ENCODE results near the gene WDR53. TPM values are rescaled to one million over a fixed set of nuclear protein-coding genes. Genes with fewer than 3 reads are reported as not detected.
A peak's percentile ranks its signal among the peaks of the same experiment; 100 is the strongest.
"Not testable (repeated sequence)": the region's sequence is repeated elsewhere in the genome, so short reads cannot be mapped to it uniquely, and the experiment has no call there.

WDR53 gene
- total RNA-seq, 2 experiments from 2014 or later: 16.2 to 17.2 TPM

- no peak overlapping the region for H3K4me3 Mint-ChIP-seq
- DNase-seq: no peak
- ATAC-seq: no peak
These were observed 28.0 kb upstream of the WDR53 start for GRCh38 chr3:196596355-196596754.

GRCh38 chr3:196590279-196590678 lies 21.9 kb upstream of the WDR53 start:
- no peak for TF ChIP-seq CTCF (IDR thresholded peaks at IDR 0.05)
- ChIA-PET POLR2A (interaction anchor here (1.1 kb wide), 1 partner anchor 8 kb away, joined by 3 read pairs; no protein-coding TSS in a partner anchor), CTCF (interaction anchor here (0.7 to 2.5 kb wide), 5 partner anchors 14 to 68 kb away, joined by 3 to 9 read pairs (median 3); no protein-coding TSS in a partner anchor)
- Mint-ChIP-seq H3K4me3 (no peak overlapping the region), H3K36me3 (ENCODE audit: low read depth) (no peaks in the 10 kb centered on the region), H3K9me3 (no peaks in the 10 kb centered on the region), H3K27ac (no peak overlapping the region), H3K27me3 (peaks cover 5% of the 10 kb centered on the region), H3K4me1 (ENCODE audit: low read depth) (no peaks in the 10 kb centered on the region)
- DNase-seq: no peak
- no peak for ATAC-seq
- intact Hi-C loops (cut with micrococcal nuclease): no loop called here

More at GRCh38 chr3:196596355-196596754, 28.0 kb upstream of the WDR53 start:
- H3K27ac Mint-ChIP-seq: no peak overlapping the region
- peaks cover 11% of the 10 kb centered on the region for H3K4me1 Mint-ChIP-seq (ENCODE audit: low read depth)
- H3K36me3 Mint-ChIP-seq (ENCODE audit: low read depth): no peaks in the 10 kb centered on the region
- ChIA-PET POLR2A (interaction anchor here (1.0 to 1.1 kb wide), 2 partner anchors 116 to 144 kb away, joined by 3 read pairs; partner anchors contain the start of genes CEP19, PAK2 and PIGX), CTCF (interaction anchor here (0.7 to 1.4 kb wide), 5 partner anchors 12 to 89 kb away, joined by 3 to 7 read pairs (median 3); no protein-coding TSS in a partner anchor)
- no peak for TF ChIP-seq CTCF (IDR thresholded peaks at IDR 0.05)
- H3K27me3 Mint-ChIP-seq: peaks cover 22% of the 10 kb centered on the region
- no peaks in the 10 kb centered on the region for H3K9me3 Mint-ChIP-seq
- intact Hi-C loops (cut with micrococcal nuclease): no loop called here

- CTCF ChIA-PET: interaction anchor here (0.6 to 2.1 kb wide), 4 partner anchors 7 to 459 kb away, joined by 3 to 7 read pairs (median 4); no protein-coding TSS in a partner anchor
These were observed 16.8 kb upstream of the WDR53 start for GRCh38 chr3:196585044-196585757.

GRCh38 chr3:196572389-196572788 lies 4.0 kb upstream of the WDR53 start:
- H3K4me1 Mint-ChIP-seq (ENCODE audit: low read depth): peaks cover 18% of the 10 kb centered on the region
- intact Hi-C loops (cut with micrococcal nuclease): no loop called here
- H3K36me3 Mint-ChIP-seq (ENCODE audit: low read depth): peaks cover 8% of the 10 kb centered on the region
- ATAC-seq (no peak), DNase-seq (no peak)
- H3K27ac Mint-ChIP-seq: no peak overlapping the region
- no peaks in the 10 kb centered on the region for H3K9me3 Mint-ChIP-seq
- H3K27me3 Mint-ChIP-seq: no peaks in the 10 kb centered on the region
- no peak for TF ChIP-seq CTCF (IDR thresholded peaks at IDR 0.05)
- no peak overlapping the region for H3K4me3 Mint-ChIP-seq
- ChIA-PET POLR2A (no interaction called here), CTCF (interaction anchor here (1.2 to 1.9 kb wide), 3 partner anchors 18 to 50 kb away, joined by 3 to 6 read pairs (median 6); no protein-coding TSS in a partner anchor)

More at GRCh38 chr3:196585044-196585757, 16.8 kb upstream of the WDR53 start:
- Mint-ChIP-seq H3K27me3 (no peaks in the 10 kb centered on the region), H3K27ac (no peak overlapping the region), H3K4me1 (ENCODE audit: low read depth) (peaks cover 3% of the 10 kb centered on the region), H3K36me3 (ENCODE audit: low read depth) (peaks cover 22% of the 10 kb centered on the region), H3K4me3 (no peak overlapping the region), H3K9me3 (no peaks in the 10 kb centered on the region)
- DNase-seq: no peak
- intact Hi-C loops (cut with micrococcal nuclease): no loop called here
- TF ChIP-seq CTCF (IDR thresholded peaks at IDR 0.05): no peak
- POLR2A ChIA-PET: no interaction called here
- ATAC-seq: no peak

- H3K9me3 Mint-ChIP-seq; DNase-seq; POLR2A ChIA-PET; H3K27me3 Mint-ChIP-seq; H3K27ac Mint-ChIP-seq; ATAC-seq; intact Hi-C loops (cut with micrococcal nuclease): not testable (repeated sequence)
- Mint-ChIP-seq H3K4me1 (ENCODE audit: low read depth) (peaks cover 21% of the 10 kb centered on the region), H3K36me3 (ENCODE audit: low read depth) (peaks cover 16% of the 10 kb centered on the region), H3K4me3 (peak overlapping the region; percentile 84)
- CTCF ChIA-PET: interaction anchor here (3.6 kb wide), 1 partner anchor 42 kb away, joined by 19 read pairs; no protein-coding TSS in a partner anchor
These were observed 2.0 kb upstream of the WDR53 start for GRCh38 chr3:196570332-196570731.
